GM13977 (cell line): Measurements from ENCODE around the gene EPX.

Experiments
- DNase-seq: peaks from one replicate; pipeline ENCODE4 v3.0.0; 2012; ENCODE audit warnings: low spot score
- in situ Hi-C: fragments of 300-500 bp; cut with MboI; formaldehyde crosslinking; loops from one replicate; pipeline ENCODE4 v1.12.0; 2022; ENCODE audit warnings: low sequenced_read_pairs, low pct_unique_long_range_greater_than_20kb, mixed read lengths, inconsistent platforms; ENCODE audit not compliant: unreplicated experiment
- TF ChIP-seq, protein P1 (sequence below): IDR thresholded peaks from 2 replicates; pipeline ENCODE4 v1.5.1; 2012; ENCODE audit warnings: mild to moderate bottlenecking, control low read depth; ENCODE audit not compliant: insufficient read depth; ENCODE audit errors: extremely low read depth, missing control alignments

Gene EPX

DNA sequence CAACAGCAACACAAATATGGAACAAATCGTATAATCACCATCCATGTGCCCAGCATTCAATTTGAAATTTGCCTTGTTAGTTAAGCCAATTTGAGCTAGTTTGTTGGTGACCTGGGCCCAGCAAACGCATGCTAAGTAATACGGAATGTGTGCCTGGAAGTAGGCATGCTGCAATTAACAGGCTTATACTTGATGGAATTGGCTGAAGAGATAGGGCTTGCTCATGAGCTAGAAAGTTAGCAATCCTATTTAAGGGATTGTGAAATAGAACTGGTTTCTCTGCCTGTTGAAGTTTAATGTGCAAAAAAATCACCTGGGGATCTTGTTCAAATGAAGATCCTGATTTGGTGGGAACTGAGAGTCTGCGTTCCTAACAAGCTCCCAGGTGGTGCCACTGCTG is 37.4 kb downstream of the EPX start:
- DNase-seq, result no peak
- in situ Hi-C loops, result no loop called here
- TF ChIP-seq, protein P1, sequence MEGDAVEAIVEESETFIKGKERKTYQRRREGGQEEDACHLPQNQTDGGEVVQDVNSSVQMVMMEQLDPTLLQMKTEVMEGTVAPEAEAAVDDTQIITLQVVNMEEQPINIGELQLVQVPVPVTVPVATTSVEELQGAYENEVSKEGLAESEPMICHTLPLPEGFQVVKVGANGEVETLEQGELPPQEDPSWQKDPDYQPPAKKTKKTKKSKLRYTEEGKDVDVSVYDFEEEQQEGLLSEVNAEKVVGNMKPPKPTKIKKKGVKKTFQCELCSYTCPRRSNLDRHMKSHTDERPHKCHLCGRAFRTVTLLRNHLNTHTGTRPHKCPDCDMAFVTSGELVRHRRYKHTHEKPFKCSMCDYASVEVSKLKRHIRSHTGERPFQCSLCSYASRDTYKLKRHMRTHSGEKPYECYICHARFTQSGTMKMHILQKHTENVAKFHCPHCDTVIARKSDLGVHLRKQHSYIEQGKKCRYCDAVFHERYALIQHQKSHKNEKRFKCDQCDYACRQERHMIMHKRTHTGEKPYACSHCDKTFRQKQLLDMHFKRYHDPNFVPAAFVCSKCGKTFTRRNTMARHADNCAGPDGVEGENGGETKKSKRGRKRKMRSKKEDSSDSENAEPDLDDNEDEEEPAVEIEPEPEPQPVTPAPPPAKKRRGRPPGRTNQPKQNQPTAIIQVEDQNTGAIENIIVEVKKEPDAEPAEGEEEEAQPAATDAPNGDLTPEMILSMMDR, result no peak

DNA sequence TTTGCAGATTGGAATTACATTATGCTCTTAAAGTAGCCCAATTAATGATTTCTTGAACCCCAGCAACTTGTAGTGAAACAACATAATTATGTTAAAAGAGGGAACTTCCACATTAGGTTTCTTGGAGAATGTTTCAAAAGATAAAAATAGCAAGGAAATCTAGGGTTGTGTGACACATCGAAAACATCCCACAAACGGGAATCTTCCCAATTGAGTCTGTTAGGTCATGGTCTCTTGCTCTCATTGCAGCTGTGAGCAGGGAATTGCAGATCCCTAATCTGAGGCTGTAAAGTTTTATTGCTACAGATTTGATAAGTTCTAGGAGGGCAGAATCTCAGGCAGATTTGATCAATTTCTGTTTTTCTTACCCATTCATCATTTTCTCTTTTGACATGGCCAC is 39.1 kb downstream of the EPX start:
- TF ChIP-seq, protein P1, result no peak
- in situ Hi-C loops, result no loop called here
- no peak for DNase-seq

DNA sequence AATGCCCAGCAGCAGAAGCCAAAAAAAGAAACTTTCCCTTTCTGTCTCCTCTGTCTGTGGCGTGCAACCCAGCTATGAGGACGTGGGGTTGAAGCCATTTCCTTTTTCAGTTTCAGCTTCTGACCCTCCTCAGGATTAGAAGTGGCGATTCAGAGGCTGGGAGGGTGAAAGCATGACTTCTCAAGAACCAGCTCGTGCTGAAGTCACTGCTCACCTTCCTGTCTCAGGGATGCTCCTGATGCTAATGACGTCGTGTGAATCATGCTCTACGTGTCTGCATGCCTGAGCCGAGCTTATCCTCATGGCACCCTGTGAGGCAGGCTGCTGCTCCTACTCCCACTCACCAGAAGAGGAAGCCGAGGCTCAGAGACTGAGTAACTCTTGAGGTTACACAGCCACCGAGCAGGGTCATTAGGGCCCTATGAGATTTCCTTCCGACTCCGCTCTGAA is 40.2 kb downstream of the EPX start:
- TF ChIP-seq, protein P1, result no peak
- DNase-seq, result peak; percentile 43
- in situ Hi-C loops, result no loop called here

DNA sequence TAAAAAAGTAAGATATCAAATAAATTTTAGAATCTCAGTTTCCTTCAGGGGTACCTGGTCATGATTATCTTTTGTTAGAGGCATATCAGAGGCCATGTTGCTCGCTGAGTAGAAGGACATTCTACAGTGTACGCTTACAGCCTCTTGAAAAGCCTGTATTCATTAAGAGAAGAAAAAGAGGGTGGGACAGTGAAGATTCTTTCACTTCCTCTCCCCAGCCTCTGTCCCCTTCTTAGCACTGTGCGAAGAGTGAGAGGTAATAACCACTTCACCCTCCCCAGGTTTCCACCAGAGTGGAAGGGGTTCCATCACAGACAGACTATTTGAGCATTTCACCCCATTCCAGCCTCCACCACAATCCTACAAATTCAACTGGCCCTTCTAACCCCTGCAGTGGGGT is 41.0 kb downstream of the EPX start:
- TF ChIP-seq, protein P1, result no peak
- peak; percentile 53 for DNase-seq
- in situ Hi-C loops, result no loop called here

DNA sequence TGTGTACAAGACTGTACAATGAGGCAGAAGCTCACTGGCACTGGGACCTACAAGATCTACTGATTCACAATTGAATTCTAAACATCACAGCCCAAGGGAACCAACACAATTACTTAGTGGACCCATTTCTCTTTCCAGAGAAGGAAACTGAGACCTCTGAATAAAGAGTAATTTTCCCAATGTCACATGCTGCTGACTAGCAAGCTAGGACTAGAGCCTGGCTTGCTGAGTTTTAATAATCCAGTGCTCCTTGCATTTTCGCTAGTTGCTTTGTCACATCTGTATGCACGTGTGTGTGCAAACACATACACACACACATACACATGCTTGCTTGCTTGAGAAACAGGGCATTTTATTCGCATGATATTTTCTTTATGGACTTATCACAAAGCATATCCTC is 42.0 kb downstream of the EPX start:
- in situ Hi-C loops, result no loop called here
- DNase-seq, result no peak
- TF ChIP-seq, protein P1, result no peak

DNA sequence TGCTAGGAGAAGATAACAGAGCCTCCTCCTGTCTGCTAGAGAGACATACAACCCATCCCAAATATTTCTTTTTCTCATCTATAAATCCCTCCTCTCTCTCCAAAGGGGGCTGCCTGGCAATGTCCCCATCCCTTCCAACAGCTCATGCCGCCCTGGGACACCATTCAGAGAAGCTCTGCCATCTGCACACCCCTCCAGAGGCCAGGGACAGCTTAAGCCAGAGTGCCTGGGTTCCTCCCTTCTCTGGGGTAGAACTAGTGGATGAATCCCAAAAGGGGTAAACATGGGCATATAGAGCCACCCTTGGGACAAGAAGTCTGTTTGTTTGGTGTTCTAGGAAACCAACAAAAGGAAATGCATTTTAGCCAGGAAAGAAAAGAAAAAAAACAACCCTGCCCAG is 43.3 kb downstream of the EPX start:
- DNase-seq, result no peak
- TF ChIP-seq, protein P1, result no peak
- in situ Hi-C loops, result no loop called here

DNA sequence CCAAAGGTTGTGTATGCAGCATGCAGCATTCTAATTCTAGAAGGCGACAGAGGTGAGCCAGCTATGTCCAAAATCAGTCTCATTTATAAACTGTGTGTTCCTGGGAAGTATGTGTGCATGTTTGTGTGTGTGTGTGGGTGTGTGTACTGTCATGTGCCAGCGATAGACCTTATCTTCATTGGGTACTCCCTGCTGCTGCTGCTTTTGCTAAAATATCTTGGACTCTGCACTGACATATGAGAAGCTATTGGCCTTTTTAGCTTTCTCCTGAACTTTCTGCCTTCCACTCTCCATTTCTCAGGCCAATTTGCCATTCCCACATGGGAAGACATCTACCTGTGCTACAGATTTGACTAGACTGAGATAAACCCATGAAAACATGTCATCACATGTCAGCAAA is 43.9 kb downstream of the EPX start:
- DNase-seq, result no peak
- TF ChIP-seq, protein P1, result no peak
- in situ Hi-C loops, result no loop called here
